NT2/D1 (cell line): ENCODE data around the gene ADAM8.

ENCODE experiments used
- DNase-seq: peaks from one replicate; pipeline ENCODE4 v3.0.0-alpha.2; 2011; ENCODE audit warnings: low read depth, low spot score
- H3K27me3 ChIP-seq: 2 replicates; pipeline ENCODE4 v1.6.0; 2011; ENCODE audit warnings: mild to moderate bottlenecking; ENCODE audit not compliant: insufficient read length, insufficient read depth
- H3K36me3 ChIP-seq: 2 replicates; pipeline ENCODE4 v1.6.1; 2011; ENCODE audit warnings: mild to moderate bottlenecking, low read length, mixed read lengths; ENCODE audit not compliant: insufficient read depth, insufficient read length
- H3K4me1 ChIP-seq: 2 replicates; pipeline ENCODE4 v1.5.1; 2011; ENCODE audit not compliant: insufficient read depth, insufficient read length
- H3K4me3 ChIP-seq: 2 replicates; pipeline ENCODE4 v1.5.1; 2011; ENCODE audit warnings: low read depth; ENCODE audit not compliant: insufficient read length
- H3K9ac ChIP-seq: 2 replicates; pipeline ENCODE4 v1.6.0; 2011; ENCODE audit warnings: low read depth; ENCODE audit not compliant: insufficient read length
- H3K9me3 ChIP-seq: 2 replicates; pipeline ENCODE4 v1.5.1; 2011; ENCODE audit warnings: mild to moderate bottlenecking, low read length; ENCODE audit not compliant: insufficient read depth
- SUZ12 ChIP-seq: IDR thresholded peaks from 2 replicates; pipeline ENCODE4 v1.6.1; 2011; ENCODE audit not compliant: insufficient read length, insufficient read depth; ENCODE audit errors: extremely low read depth
- YY1 ChIP-seq: IDR thresholded peaks from 2 replicates; pipeline ENCODE4 v1.6.1; 2011; ENCODE audit not compliant: insufficient read length, insufficient read depth
- ZNF274 ChIP-seq: IDR thresholded peaks from 2 replicates; pipeline ENCODE4 v1.6.1; 2011; ENCODE audit warnings: mild to moderate bottlenecking, low read depth, low read length

The ADAM8 gene

DNA sequence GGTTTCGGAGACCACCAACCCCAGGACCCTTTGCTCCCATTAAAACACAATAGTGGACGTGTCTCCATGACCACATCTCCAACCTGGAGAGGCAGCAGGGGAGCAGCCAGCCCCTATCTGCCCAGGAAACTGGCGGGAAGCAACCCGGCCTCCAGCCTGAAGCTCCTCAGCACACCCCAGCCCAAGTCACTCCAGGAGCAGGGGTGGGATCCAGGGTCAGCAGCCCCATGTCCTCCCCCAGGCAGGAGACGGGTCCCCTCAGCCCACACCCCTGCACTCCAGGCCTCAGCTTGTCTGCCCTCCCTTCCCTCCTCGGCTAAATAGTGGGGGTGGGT, 601 bp downstream of the ADAM8 start:
- peaks cover 20% of the 10 kb centered on the region for H3K4me1 ChIP-seq
- H3K4me3 ChIP-seq = peak overlapping the region; percentile 34
- TF ChIP-seq ZNF274 = no peak
- TF ChIP-seq YY1 = no peak
- TF ChIP-seq SUZ12 = no peak
- DNase-seq = no peak
- H3K27me3 ChIP-seq = peaks cover 5% of the 10 kb centered on the region
- no peaks in the 10 kb centered on the region for H3K9me3 ChIP-seq
- peaks cover 19% of the 10 kb centered on the region for H3K36me3 ChIP-seq
- H3K9ac ChIP-seq = no peak overlapping the region

- Histone ChIP-seq H3K4me1 (peaks cover 20% of the 10 kb centered on the region), H3K9ac (no peak overlapping the region), H3K27me3 (peaks cover 5% of the 10 kb centered on the region), H3K9me3 (no peaks in the 10 kb centered on the region), H3K36me3 (peaks cover 17% of the 10 kb centered on the region), H3K4me3 (no peak overlapping the region)
- DNase-seq = no peak
- TF ChIP-seq YY1 (no peak), ZNF274 (no peak), SUZ12 (no peak)
These were observed 980 bp downstream of the ADAM8 start for GRCh38 chr10:133275684-133276092.

DNA sequence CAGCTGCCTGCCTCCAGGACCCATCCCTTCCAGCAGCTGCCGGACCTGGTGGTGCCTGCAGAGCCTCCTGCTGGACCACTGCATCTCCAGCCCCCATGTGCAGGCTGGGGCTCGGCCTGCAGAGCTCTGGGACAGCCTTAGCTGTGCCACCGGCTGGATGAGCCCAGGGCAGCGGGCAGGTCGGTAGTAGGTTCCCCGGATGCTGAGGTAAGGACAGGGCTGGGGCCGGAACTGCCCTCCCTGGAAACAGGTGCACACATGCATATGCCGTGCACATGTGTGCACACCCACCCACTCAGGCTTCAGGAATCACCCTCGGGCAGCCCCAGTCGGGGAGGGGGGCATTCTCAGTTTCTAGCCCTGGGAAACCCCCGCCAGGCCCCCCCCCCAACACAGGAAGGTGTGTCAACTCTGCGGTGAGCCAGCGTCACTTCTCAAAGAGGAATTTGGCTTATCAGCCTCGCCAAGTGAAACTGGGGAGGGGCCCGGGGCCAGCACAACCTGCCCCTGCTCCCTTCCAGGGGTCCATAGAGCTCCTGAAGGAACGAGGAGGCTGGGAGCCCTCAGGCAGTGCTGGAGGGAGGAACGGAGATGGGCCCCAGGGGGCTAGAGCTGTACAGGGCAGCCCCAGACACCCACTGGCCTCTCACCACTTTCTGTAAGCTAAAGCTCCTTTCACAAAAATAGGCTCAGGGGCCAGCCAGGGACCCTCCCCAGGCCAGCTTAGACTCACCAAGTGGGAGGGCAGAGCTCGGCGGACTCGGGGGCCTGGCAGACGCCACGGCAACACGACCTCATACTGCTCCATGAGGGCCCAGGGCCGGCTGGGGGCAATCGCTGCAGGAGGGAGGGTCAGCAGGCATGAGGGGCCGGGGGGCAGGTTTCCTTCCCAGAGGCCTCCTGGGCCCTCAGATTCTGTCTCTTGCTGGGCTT, 1.7 kb downstream of the ADAM8 start:
- H3K9ac ChIP-seq = peak overlapping the region; percentile 32
- DNase-seq = no peak
- H3K4me3 ChIP-seq = no peak overlapping the region
- H3K36me3 ChIP-seq = peaks cover 11% of the 10 kb centered on the region
- TF ChIP-seq SUZ12 (no peak), YY1 (no peak), ZNF274 (no peak)
- H3K4me1 ChIP-seq = peaks cover 20% of the 10 kb centered on the region
- H3K9me3 ChIP-seq = no peaks in the 10 kb centered on the region
- H3K27me3 ChIP-seq = peaks cover 5% of the 10 kb centered on the region

- Histone ChIP-seq H3K9ac (no peak overlapping the region), H3K4me1 (peaks cover 15% of the 10 kb centered on the region), H3K36me3 (no peaks in the 10 kb centered on the region), H3K4me3 (no peak overlapping the region), H3K9me3 (no peaks in the 10 kb centered on the region), H3K27me3 (peaks cover 5% of the 10 kb centered on the region)
- TF ChIP-seq YY1 (no peak), SUZ12 (no peak), ZNF274 (no peak)
- no peak for DNase-seq
These were observed 3.0 kb downstream of the ADAM8 start for GRCh38 chr10:133273534-133274143.

DNA sequence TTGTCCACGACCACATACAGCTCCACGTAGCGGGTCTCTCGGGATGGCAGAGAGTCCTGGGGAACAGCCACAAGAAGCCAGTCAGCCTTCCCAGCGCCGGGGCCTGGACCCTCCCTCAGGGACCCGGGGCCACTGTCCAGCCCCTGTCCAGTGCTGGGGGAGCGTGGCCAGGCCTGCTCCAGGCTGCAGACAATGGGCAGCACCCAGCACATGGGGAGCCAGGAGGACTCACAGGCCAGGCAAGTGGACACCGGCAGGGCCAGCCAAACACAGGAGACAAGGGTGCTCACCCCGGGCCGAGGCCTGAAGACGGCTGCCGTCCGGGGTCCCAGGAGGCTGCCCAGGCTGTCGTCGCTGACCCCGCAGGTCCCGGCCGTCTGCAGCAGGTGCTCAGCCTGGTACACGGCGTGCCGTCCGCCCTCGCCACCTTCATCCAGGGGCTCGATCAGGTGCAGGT, 3.7 kb downstream of the ADAM8 start:
- Histone ChIP-seq H3K9me3 (no peaks in the 10 kb centered on the region), H3K36me3 (no peaks in the 10 kb centered on the region)

DNA sequence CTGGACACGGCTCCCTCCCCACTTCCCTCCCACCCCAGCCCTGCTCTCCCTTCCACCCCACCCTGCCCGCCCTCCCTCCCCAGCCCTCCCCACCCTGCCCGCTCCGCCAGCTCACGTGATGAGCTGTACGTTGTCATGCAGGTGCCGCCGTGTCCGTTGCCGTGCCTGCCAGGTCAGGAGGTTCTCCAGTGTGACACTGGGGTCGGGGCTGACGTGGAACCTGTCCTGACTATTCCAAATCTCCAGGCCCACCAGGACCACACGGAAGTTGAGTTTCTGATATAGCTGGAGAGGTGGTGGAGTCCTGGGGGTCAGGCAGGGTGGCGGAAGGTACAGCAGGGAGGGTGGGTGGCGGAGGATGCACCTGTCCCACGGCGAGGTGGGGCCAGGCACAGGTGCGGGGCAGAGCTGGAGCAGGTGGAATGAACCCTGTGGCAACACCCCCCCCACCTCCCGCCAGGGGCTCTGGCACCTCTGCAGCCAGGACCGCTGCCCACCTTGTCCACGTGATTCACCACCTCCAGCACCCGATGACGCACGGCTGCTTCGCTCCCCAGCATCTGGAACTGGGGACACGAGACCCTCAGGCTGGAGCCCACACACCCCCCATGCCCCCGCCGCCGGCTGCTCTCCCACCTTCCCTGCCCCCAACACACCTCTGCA, 4.2 kb downstream of the ADAM8 start:
- Histone ChIP-seq H3K27me3 (peaks cover 5% of the 10 kb centered on the region), H3K9me3 (no peaks in the 10 kb centered on the region), H3K9ac (no peak overlapping the region), H3K4me3 (no peak overlapping the region), H3K36me3 (no peaks in the 10 kb centered on the region), H3K4me1 (peaks cover 12% of the 10 kb centered on the region)
- TF ChIP-seq SUZ12 = no peak
- no peak for TF ChIP-seq ZNF274
- TF ChIP-seq YY1 = no peak
- no peak for DNase-seq

More for the DNA sequence above, 3.7 kb downstream of the ADAM8 start:
- Histone ChIP-seq H3K4me3 (no peak overlapping the region), H3K9ac (no peak overlapping the region), H3K4me1 (peaks cover 15% of the 10 kb centered on the region), H3K27me3 (peaks cover 5% of the 10 kb centered on the region)
- no peak for TF ChIP-seq YY1
- TF ChIP-seq ZNF274 = no peak
- TF ChIP-seq SUZ12 = no peak
- DNase-seq = no peak
